ENCODE results near the gene OR8D1.

OR8D1 gene

DNA sequence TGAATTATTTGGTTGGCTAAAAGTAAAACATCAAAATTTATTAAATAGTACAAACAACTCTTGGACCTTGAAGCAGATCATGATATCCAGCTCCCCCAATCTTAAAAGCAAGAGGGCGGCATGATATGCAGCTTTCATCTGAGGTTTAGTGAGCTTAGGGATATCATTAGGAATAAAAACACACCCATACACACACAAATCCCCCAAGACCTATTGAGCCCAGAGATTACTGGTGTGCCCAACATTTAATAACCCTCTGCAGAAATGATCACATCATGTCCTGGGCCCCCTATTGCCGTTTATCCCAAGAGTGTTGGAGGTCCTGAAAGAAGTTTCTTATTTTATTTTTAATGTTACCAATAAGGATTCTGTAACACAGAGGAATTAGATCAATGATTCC lies at the start of gene OR8D1:
Gene OR8D1, minus strand, starts transcription at position 101 of the 400 bp plus-strand sequence. CDS start 3,183 bp downstream, outside the sequence.
- no peak for DNase-seq

DNA sequence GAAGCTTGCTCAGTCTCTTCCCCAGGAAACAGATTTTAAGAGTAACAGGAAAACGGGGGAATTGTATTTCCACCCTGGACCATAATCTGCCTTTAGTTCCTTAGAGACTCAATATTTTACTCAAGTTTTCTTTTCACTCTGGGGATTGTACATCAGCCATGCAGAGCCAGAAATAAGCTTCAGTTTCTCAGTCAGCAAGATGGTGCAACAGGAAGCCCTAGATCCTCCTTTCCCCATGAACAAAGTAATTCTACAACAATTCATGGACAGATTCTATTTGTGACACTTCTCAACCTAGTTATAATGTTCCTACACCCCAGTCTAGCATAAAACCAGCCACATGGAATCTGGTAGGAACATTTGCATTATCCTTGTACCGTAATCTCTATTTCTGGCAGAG lies 45.8 kb upstream of the OR8D1 start:
- DNase-seq, result no peak

DNA sequence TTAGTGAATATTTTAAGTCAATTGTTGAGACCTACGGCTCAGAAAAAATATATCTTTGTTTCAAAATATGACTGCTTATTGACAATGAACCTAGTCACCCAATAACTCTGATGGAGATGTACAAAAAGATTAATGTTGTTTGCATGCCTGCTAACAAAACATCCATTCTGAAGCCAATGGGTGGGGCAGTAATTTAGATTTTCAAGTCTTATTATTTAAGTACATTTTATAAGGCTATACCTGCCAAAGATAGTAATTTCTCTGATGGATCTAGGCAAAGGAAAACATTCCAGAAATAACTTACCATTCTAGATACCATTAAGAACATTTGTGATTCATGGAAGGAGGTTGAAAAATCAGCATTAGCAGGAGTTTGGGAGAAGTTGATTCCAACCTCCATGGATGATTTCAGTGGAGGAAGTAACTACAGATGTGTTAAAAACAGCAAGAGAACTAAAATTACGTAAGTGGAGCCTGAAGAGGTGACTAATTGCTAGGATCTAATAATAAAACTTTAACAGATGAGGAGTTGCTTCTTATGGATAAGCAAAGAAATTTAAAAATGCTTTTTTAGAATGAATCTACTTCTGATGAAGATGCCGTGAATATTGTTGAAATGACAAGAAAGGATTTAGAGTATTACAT lies 32.7 kb upstream of the OR8D1 start:
- no peak for DNase-seq

DNA sequence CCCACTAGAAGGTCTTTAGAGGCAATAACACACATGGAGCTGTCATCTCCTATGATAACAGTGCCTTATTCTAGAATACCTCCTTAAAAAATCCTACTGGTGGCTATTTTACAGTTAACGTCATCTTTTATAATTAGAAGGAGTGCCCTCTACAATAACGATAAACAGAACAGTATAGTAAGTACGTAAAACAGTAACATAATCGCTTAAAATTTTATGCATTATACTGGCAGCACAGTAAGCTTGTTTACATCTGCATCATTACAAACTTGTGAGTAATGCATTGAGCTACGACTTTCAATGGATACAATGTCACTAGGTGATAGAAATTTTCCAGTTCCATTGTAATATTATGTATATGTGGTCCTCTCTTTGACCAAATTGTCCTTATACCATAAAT lies 30.6 kb upstream of the OR8D1 start:
- no peak for DNase-seq

DNA sequence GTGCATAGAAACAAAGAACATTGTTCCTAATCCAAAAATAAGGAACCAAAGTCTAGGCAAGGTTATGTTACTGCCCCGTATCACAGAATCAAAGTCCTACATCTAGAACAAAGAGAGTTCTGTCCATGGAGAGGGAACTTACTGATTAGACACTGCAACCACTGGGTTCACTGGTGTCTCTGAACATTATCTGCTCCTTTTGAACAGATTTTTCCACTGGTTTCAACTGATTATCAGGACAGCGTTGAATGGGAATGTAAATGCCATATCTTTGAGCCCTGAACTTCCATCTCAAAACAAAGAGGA lies 26.3 kb upstream of the OR8D1 start:
- no peak for DNase-seq

DNA sequence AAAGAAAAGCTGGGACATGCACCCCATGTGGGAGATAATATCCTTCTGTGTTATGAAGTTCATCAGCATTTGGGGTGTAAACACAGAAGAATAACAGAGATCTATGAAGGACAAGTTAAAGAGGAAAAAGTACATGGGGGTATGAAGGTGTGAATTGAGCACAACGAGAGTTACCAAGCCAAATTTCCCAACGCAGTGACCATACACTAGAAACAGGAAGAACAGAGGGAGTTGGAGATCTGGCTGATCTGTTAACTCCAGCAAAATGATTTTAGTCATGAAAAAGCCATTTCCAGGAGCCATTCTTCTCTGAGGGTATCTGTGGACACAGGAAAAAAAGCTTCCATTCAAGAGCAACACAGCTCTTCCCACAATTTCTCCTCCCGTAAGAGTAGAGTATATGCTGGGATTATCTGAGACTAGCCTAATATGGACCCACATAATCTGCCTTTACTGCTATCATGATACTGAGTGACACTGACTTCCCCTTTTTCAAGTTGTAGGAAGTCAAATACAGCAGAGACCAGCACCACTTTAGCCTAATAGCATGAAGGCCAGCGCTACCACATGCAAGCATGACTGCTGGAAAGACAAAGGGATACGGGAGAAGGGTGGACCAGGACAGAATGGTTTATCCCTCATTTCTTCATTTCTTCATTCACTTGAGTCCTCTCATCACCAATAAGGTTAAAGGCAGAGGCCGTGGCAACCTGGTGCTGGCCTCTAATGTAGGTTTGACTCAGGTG lies 25.8 kb upstream of the OR8D1 start:
- no peak for DNase-seq

DNA sequence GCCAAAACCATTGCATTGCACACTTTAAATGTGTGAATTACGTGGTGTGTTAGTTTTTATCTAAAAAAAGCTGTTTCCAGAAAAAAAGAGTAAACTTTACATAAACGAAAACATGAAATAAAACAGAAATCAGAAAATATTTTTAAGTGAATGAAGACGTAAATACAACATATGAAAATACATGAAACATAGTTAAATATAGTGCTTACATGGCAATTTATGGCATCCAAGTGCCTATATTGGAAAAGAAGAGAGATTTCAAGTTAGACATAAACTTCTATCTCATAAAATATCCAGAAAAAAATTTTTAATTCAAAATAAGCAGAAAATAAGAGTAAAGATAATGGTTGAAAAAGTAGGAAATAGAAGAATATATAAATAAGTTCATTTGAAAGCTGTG lies 18.1 kb upstream of the OR8D1 start:
- DNase-seq, result no peak

DNA sequence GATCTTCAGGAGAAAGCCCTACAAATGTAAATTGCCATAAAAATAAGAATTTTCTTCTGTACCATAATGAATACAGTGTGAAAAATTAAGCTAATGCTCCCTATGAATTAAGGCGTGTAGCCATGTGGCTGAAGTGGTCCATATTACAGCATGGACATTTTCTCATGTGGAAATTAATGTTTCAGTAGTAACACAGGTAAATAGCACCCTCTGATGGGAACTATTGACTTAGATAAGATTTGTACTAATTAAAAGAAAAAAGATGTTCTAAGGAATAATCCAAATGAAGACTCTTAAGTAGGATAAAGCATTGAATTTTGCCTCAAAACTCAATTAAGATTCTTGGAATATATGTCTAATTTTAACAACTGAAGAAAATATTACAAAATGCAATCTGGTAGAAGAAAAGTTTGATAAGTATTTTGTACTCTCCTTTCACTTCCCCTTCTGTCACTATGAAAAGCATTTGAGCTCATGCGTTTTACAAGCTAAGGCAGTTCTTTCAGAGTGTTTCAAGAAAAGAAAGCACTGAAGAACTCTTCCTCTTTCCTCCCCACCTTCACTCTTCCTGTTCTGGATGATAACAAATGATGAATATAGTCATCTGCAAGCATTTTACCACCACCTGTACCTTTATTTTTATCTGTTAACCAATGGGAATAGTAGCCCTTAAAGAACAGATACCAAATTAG lies 16.2 kb upstream of the OR8D1 start:
- DNase-seq, result peak; percentile 0

DNA sequence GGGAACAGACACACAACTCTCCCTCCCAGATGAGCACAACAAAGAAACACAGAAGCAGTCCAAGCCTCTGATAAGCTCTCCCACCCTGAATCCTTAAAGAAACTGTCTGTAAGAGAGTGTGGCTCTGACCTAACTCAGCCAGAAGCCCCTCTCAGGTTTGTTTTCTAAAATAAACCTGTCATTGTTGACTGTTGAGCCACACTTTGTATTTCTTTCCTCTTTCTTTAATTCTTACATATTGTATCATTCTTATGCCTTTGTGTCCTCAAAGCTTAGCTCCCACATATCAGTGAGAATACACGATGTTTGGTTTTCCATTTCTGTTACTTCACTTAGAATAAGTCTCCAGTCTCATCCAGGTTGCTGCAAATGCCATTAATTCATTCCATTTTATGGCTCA lies 14.0 kb upstream of the OR8D1 start:
- no peak for DNase-seq

DNA sequence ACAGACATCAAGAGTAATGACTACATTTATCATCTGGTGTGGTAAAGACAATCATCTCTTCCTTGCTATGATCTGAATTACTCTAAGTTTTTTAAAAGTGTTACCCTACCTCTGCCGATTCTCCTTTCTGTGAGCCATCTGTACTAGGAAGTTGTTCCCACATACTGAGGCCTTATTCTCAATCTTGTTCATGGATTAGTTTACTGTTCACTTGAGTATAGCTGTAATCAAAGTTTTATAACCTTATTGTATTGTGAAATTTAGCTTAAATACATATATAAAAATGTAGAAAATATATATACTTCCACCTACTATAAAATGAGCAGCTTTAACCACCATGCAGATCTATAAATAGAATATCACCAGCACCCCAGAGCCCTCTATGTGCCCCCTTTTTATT lies 8.6 kb upstream of the OR8D1 start:
- DNase-seq, result no peak

DNA sequence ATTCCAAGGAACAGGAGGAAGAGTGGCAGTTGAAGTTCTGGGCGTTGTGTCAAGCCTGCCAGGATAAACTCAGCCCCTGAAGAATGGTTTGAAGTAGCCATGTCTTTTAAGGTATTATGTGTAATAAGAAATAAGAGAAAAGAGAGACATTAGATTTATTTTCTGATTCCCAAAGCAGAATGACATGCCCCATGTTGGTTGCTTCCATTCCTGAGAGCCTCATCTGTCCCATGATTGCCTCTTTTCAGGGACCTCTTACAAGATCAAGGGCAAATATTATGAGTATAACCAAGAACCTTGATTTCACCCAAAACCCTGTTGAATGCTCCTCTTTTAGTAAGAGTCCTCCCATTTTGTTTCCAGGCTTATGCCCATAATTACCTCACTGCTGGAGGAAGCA lies 6.3 kb upstream of the OR8D1 start, which contains the start of gene OR8D2:
Gene OR8D2, minus strand, starts transcription at position 101 of the 400 bp plus-strand sequence. Its CDS starts 0 bp downstream, at position 101.
- no peak for DNase-seq

DNA sequence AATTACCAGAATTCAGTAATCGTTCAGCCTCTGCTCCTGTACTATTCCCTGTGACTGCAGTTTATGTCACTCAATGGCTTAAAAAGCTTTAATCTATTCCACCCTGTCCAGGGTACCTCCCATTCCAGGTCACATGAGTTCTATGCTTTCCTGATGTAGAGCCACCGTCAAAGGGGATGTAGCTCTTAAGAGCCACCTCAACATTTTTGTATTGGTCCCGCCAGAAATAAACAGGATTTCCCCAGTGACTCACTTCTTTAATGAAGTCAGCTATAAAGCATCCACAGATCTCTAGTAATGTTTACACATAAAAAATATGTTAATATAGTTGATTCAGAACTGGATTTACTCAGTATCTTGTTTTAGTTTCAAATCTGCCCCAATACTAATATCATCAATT lies 1.3 kb upstream of the OR8D1 start:
- DNase-seq, result no peak

DNA sequence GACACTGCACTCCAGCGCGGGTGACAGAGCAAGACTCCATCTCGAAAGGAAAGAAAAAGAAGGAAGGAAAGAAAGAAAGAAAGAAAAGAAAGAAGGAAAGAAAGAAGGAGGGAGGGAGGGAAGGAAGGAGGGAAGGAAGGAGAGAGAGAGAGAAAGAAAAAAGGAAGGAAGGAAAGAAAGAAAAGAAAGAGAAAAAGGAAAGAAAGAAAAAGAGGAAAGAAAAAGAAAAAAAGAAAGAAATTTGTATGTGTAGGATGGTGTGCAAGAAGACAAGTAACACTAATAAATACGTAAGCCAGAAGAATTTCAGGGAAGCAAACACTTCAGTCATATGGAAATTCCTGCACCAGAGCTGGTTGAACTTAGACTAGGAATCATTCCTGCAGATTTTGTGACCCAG lies 618 bp downstream of the OR8D1 start:
- no peak for DNase-seq

DNA sequence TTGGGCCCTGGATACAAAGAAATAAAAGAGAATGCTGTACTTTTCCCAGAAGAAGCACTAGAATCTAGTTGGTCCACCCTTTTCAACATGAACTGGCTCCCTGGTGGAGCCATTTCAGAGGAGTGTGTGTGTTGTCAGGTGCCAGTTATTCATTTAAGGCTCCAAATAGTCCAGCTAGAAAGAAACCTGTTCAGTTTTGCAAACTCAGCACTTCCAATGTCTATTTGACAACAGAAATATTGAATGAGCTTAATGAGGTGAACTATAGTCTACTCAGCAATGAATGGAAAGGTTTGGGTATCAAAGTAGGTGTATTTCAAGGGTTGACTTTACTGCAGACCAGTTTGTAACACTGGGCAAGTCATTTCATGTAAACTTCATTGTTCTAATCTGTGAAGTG lies 2.1 kb downstream of the OR8D1 start:
- DNase-seq, result no peak

DNA sequence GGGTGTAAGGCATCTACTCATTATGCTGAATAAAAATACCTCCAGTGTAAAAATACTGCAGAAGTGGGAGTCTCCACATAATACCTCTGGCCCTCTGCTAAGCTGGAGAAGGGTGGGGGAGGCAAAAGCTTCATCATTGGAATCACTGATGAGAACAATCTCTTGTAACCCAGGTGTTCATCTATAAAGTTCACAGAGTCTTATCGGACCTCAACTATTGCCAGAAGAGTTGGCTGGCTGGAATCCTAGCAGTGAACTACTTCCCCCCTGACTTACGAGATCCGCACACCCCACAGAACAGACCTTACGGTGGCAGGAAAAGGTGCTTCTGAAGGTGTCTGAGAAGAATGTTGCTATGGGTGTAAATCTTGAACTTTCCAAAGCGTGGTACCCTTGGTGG lies 2.5 kb downstream of the OR8D1 start:
- DNase-seq, result no peak

DNA sequence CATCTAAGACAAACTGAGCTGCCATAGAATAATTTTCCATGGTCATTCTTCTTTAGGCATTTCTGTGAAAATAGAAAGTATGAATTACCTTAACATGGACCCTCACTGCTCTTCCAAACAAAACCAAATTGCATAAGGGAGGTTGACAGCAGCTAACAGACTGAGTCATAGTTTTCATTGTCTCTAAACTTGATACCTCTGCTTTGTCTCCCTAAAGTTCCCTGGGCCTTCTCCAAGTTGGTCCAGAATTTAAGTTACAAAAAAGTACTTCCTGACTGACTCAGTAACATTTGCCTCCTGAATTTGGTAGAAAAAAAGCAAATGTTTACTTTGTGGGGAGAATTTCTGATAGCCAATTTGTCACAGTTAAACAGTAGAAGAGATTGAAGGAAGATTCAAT lies 3.0 kb downstream of the OR8D1 start:
- DNase-seq, result no peak

DNA sequence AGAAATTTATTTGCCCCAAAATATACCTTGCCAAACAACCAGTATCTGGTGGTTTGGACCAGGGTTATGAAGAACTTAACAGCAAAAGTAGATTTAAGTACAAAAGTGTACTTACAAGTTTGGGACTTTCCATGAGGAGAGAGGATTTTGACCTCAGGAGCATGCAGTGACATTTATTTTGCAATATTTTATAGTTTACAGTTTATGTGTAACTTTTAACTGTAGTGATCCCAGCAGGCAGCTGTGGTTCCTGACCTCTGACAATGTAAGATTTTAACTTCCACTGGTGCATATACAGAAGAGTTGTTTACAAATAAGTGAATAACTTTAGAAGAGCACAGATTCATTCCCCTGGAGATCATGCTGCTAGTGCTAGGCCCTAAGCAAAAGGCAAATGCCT lies 6.7 kb downstream of the OR8D1 start:
- no peak for DNase-seq

DNA sequence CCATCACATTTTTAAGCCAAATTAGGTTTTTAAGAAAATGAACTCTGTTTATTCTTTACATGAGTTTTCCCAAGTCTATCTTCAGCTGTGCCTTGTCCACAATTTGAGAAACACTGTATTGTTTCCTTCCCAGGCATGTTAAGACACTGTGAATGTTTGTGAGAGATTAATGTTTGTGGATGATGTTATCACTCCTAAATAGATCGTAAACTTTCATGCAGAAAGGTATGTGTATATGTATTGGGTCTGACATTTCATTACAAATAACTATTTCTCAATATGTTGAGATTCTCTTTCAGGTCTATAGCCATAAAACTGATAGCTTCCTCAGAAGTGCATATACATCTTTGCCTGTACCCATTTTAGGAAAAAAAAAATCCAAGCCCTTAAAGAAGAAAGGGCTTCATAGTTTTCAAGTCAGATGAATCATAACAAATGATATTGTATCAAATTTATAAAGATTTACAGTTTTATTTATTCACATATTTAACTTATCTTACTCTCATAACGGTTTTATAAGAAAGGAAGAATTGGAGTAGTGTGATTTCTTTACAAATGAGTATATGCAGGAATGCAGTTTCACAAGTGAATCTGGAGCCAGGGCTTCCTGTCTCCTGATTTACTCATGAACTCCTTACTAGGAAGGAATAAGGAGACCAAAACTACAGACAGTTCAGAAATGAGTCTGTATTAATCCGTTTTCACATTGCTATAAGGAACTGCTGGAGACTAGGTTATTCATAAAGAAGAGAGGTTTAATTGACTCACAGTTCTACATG lies 11.2 kb downstream of the OR8D1 start:
- no peak for DNase-seq

DNA sequence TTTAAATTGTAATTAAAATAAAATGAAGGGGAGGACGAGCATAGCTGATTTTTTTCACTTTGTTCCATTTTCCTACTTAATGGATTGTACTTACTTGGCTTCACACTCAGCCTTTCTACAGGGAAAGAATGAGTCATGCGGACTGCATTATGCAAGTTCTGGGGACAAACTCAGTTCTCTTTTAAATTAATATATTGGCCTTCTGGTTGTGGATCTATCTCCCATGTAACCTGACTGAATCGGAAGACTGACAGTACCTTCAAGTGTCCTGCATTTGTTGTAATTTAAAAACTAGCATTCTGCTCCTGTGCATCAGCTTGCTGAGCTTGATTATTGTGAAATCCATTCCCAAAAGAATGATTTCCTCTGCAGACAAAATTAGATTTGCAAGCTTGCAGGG lies 12.2 kb downstream of the OR8D1 start:
- DNase-seq, result no peak

DNA sequence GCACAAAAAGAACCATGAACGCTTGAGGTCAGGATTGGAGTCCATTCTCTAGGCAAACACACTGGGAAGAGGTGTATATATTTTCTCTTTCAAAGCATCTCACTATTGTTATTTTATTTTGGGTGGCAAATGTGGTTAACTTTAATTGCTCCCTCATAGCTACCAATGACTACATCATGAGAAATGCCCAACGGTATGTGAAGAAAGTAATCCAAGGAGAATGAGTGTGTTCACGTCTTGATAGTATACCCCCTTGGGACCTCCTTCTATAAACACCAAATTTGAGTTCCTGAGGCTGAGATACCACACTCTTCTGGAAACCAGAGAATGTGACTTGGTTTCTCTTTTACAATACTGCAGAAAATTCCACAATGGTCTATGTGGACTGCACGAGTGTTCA lies 15.8 kb downstream of the OR8D1 start:
- DNase-seq, result no peak

DNA sequence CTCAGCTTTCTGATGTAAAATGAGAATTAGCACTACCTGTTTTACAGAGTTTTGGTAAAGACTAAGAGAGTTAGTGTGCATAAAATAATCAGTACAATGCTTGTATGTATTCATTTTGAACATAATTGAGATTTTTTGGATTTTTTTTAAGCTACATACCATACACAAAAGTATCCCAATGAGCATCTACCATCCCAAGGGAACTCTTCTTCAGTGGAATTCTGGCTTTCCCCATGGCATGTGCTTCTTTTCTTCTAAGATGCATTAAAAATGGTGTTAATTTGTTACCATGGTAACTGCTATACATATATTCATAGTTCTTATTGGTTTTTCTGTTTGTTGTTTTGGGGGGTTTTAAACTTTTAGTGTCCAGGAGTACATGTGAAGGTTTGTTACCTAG lies 17.7 kb downstream of the OR8D1 start:
- DNase-seq, result no peak

DNA sequence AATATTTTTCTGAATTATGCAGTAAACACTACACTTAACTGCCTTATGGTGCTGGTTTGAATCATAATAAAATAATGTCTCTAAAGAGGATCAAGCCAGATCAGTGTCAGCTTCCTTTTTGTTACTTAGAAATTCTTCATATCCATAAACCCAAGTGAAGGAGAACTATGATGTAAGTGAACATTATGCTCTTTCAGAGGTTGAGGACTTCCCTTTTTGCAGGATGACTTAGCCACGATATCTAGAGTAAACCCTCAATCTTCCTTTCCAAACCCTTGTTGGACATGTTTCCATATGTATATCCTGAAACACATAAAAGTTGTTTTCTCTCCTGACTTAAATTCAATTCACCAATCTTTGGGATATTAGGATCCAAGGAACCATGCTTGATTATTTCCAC lies 19.1 kb downstream of the OR8D1 start:
- DNase-seq, result no peak

DNA sequence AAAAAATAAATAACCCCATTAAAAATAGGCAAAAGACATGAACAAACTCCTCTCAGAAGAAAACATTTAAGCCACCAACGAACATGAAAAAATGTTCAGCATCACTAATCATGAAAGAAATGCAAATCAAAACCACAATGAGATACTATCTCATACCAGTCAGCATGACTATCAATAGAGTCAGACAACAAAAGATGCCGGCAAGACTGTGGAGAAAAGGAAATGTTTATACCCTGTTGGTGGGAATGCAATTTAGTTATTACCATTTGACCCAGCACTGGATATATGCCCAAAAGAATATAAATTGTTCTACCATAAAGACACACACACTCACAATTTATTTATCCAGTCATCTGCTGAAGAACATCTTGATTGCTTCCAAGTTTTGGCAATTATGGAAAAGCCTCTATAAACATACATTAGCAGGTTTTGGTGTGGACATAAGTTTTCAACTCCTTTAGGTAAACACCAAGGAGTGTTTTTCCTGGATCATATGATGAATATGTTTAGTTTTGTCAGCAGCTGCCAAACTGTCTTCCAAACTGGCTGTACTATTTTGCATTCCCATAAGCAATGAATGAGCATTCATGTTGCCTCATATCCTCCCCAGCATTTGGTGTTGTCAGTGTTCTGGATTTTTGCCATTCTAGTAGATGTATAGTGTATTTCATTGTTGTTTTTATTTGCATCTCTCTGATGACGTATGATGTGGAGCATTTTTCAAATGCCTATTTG lies 28.0 kb downstream of the OR8D1 start:
- DNase-seq, result no peak

All from CD4-positive, alpha-beta T cell treated with Interleukin-12 subunit alpha and Interleukin-12 subunit beta, for 1 hour (primary cell).